Rectal smooth muscle tissue (tissue), 1 donor: ENCODE results near the gene LRRC25.

Experiments used
- H3K27ac ChIP-seq: one replicate; pipeline ENCODE4 v1.7.0; 2013; ENCODE audit warnings: low read depth, low read length, inconsistent platforms
- H3K27me3 ChIP-seq: one replicate; pipeline ENCODE4 v1.7.0; 2013; ENCODE audit warnings: low read length; ENCODE audit not compliant: control insufficient read depth, insufficient read depth
- H3K36me3 ChIP-seq: one replicate; pipeline ENCODE4 v1.7.0; 2013; ENCODE audit warnings: low read length; ENCODE audit not compliant: control insufficient read depth, insufficient read depth
- H3K4me1 ChIP-seq: one replicate; pipeline ENCODE4 v1.7.0; 2013; ENCODE audit warnings: low read length; ENCODE audit not compliant: control insufficient read depth, insufficient read depth
- H3K4me3 ChIP-seq: one replicate; pipeline ENCODE4 v1.7.0; 2013; ENCODE audit warnings: low read length
- H3K9ac ChIP-seq: one replicate; pipeline ENCODE4 v1.7.0; 2013; ENCODE audit warnings: low read length

LRRC25 gene

DNA sequence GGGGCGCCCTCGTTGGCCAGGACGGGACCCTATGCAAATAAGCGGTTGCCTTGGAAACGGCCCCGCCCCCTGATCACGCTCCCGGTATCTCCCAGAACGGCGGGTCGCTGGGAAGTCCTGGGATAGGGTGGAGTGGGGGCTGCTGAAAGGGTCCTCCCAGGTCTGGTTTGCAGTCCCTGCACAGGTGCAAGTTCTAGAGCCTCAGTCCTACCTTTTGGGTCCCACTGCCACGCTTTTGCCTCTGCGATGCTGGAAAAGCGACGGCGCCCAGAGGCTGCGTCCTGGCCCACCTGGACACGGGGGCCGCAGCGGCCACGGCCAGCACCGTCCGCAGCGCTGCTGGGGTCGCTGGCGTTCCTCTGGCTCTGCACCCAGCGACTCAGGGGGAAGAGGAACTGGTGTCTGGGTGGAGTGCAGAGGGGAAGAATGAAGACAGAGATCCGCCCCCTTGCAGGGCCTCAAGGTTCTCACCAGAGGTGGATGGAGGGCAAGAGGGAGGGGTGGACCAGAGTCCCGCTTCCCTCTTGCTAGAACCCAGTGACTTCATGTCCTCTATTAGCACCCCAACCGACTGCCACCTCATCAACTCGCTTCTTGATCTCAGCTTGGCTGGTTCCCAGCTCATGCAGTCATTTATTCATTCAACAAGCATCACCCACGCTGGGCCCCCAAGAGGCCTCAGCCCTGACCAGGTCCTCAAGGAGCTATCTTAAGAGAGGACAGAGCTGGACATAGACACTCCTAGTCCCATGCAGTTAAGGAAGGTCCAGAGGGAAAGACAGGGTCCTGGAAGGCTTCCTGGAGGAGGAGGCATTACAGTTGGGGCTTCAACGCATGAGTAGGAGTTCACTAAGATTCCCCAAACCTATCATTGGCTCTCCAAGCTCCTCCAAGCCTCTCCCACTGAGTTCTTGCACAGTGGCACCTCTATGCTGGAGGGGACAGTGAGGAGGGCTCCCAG lies at the start of gene LRRC25:
Gene LRRC25, minus strand, starts transcription at position 381 of the 961 bp plus-strand sequence. CDS start 659 bp downstream, outside the sequence.
- Histone ChIP-seq H3K36me3 (no peaks in the 10 kb centered on the region), H3K27ac (no peak within 1 kb of the TSS), H3K27me3 (peaks cover 8% of the 10 kb centered on the region), H3K4me1 (no peaks in the 10 kb centered on the region), H3K4me3 (peak within 1 kb of the TSS; percentile 23), H3K9ac (no peak within 1 kb of the TSS)

GRCh38 chr19:18446811-18447359 lies 49.5 kb upstream of the LRRC25 start:
- Histone ChIP-seq H3K4me3 (no peak overlapping the region), H3K27ac (no peak overlapping the region), H3K27me3 (no peaks in the 10 kb centered on the region), H3K4me1 (peaks cover 5% of the 10 kb centered on the region), H3K36me3 (peaks cover 43% of the 10 kb centered on the region), H3K9ac (no peak overlapping the region)

GRCh38 chr19:18446145-18446810 lies 48.9 kb upstream of the LRRC25 start:
- Histone ChIP-seq H3K27me3 (no peaks in the 10 kb centered on the region), H3K27ac (no peak overlapping the region), H3K4me1 (peaks cover 1% of the 10 kb centered on the region), H3K36me3 (peaks cover 39% of the 10 kb centered on the region), H3K4me3 (no peak overlapping the region), H3K9ac (no peak overlapping the region)

DNA sequence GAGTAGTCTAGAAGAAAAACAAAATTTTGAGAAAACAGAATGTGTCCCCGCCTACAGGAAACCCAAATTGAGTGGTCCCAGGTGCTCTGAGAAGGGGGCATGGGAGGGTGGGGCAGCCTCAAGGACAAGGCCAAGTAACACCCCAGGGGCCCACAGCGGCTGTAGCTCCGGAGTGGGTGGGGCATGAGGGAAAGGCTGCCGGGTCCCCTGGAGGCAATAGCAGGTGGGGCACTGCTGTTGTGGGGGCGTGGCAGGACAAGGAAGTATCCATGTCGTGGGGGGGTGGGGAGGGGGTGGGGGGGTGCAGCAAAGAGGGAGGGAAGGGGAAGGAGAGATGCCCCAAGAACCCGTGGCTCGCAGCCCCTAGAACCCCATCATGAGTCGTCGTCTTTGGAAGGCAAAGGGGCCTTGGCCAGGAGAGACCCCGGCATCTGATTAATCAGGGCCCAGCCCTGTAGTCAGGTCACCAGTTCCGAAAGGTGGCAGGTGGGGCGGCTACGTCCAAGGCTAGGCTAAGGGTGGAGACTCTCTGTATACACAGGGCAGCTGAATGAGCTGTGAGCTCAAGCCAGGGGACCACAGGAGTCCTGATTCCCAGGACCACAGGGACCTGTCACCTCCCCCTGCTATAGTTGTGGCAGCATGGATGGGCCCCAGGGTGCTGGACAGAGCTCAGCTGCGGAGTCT lies 48.0 kb upstream of the LRRC25 start:
- no peak overlapping the region for H3K4me3 ChIP-seq
- no peak overlapping the region for H3K9ac ChIP-seq
- H3K27me3 ChIP-seq: no peaks in the 10 kb centered on the region
- peaks cover 39% of the 10 kb centered on the region for H3K36me3 ChIP-seq
- no peak overlapping the region for H3K27ac ChIP-seq
- no peaks in the 10 kb centered on the region for H3K4me1 ChIP-seq

- Histone ChIP-seq H3K36me3 (peaks cover 30% of the 10 kb centered on the region), H3K27ac (no peak overlapping the region)
Measured at GRCh38 chr19:18444513-18444912, 47.1 kb upstream of the LRRC25 start.

GRCh38 chr19:18443831-18444230 lies 46.4 kb upstream of the LRRC25 start:
- Histone ChIP-seq H3K36me3 (peaks cover 26% of the 10 kb centered on the region), H3K4me1 (no peaks in the 10 kb centered on the region), H3K27me3 (no peaks in the 10 kb centered on the region), H3K27ac (no peak overlapping the region), H3K9ac (no peak overlapping the region), H3K4me3 (no peak overlapping the region)

More at GRCh38 chr19:18444513-18444912, 47.1 kb upstream of the LRRC25 start:
- no peak overlapping the region for H3K9ac ChIP-seq
- no peaks in the 10 kb centered on the region for H3K27me3 ChIP-seq
- H3K4me1 ChIP-seq: no peaks in the 10 kb centered on the region
- no peak overlapping the region for H3K4me3 ChIP-seq

GRCh38 chr19:18443406-18443805 lies 46.0 kb upstream of the LRRC25 start:
- H3K36me3 ChIP-seq: peaks cover 22% of the 10 kb centered on the region
- no peak overlapping the region for H3K4me3 ChIP-seq
- no peak overlapping the region for H3K27ac ChIP-seq
- no peaks in the 10 kb centered on the region for H3K27me3 ChIP-seq
- H3K4me1 ChIP-seq: peaks cover 3% of the 10 kb centered on the region
- no peak overlapping the region for H3K9ac ChIP-seq

DNA sequence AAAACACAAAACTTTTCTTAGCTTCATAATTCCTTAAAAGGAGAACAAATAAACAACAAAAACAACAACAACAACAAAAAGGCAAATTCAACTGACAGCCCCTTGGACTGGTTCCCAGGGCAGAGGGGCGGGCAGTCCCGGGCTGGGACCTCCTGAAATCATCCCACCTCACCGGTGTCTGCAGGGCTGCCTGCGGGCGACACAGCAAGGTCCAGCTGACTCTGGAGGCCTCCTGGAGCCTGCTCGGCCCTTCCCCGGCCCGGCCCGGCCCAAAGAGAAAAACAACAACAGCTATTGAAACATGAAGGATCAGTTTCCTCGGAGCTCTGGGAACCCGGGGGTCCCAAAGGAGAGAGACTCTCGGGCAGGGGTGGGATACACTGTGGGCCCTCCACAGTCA lies 45.5 kb upstream of the LRRC25 start:
- H3K9ac ChIP-seq: no peak overlapping the region
- H3K4me1 ChIP-seq: peaks cover 3% of the 10 kb centered on the region
- no peak overlapping the region for H3K4me3 ChIP-seq
- no peak overlapping the region for H3K27ac ChIP-seq
- no peaks in the 10 kb centered on the region for H3K27me3 ChIP-seq
- H3K36me3 ChIP-seq: peaks cover 17% of the 10 kb centered on the region

- Histone ChIP-seq H3K4me3 (no peak overlapping the region), H3K27ac (no peak overlapping the region), H3K9ac (no peak overlapping the region), H3K27me3 (no peaks in the 10 kb centered on the region), H3K36me3 (peaks cover 17% of the 10 kb centered on the region), H3K4me1 (peaks cover 3% of the 10 kb centered on the region)
Measured at GRCh38 chr19:18441804-18442788, 44.7 kb upstream of the LRRC25 start.

DNA sequence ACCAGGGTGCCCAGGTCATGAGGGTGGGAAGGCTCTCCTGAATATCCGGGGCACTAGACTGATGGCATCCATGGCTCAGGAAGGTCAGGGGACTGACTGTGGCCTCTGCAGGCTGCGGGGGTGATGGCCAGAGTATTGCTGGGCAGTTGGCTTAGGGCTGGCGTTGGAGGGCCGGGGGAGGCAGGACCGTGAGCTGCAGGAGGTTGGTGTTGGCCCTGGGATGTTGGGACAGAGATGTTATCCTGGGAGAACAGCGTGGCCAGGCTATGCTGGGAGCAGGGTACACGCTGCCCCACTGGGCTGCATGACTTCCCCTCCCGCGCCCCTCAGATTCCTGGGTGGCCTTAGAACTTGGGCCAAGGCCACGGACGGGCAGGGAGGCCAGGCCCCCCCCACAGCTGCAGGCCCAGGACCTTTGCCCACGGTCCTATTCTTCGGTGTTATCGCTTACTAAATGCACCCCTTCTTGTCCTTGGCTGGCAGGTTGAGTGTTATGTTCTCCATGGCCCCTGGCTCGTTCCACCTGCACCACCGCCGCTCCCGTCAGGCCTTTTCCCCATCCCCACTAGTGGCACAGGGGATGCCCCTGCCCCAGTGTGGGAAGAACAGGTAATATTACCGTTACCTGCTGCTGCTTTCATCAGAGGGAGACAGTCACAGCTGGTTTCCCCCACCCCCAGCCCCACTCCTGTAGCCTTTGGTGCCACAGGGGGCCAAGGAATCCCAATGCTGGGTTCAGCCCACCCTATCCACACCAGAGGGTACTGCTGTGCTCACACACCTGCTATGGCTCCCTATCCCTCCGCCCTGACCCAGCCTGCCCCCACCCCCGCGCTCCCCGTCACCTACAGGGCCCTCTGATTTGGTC lies 43.7 kb upstream of the LRRC25 start:
- H3K9ac ChIP-seq: no peak overlapping the region
- no peak overlapping the region for H3K4me3 ChIP-seq
- no peak overlapping the region for H3K27ac ChIP-seq
- peaks cover 3% of the 10 kb centered on the region for H3K27me3 ChIP-seq
- H3K36me3 ChIP-seq: peaks cover 14% of the 10 kb centered on the region
- H3K4me1 ChIP-seq: peaks cover 3% of the 10 kb centered on the region
